ENCODE measurements around the gene CALML6. TPM values are rescaled to one million over a fixed set of nuclear protein-coding genes. Genes with fewer than 3 reads are reported as not detected.
"Not testable (repeated sequence)": the region's sequence is repeated elsewhere in the genome, so short reads cannot be mapped to it uniquely, and the experiment has no call there.

Gene CALML6
- total RNA-seq, 2 donors from 2014 or later = 1.0 to 4.3 TPM

- Histone ChIP-seq H3K27me3 (no peaks in the 10 kb centered on the region), H3K4me1 (peaks cover 43% of the 10 kb centered on the region), H3K36me3 (replicated peaks in 1 of 2; ENCODE audit: insufficient read depth in 1 of 2, low read depth in 2 of 2) (no peaks in the 10 kb centered on the region), H3K27ac (no peak overlapping the region), H3K4me3 (no peak overlapping the region), H3K9me3 (no peaks in the 10 kb centered on the region)
- intact Hi-C loops (cut with DNase I) = loop anchor here (10.0 kb wide), 1 partner anchor 45 kb away; no protein-coding TSS in a partner anchor
- DNase-seq (no peak), ATAC-seq (no peak)
- 92 to 97% methylated on average over 5 of the region's 5 CpGs for WGBS, 2 donors
- TF ChIP-seq POLR2A (IDR thresholded peaks at IDR 0.05) (no peak), CTCF (IDR thresholded peaks at IDR 0.05) (no peak)
Observed at GRCh38 chr1:1879942-1880341, 35.1 kb upstream of the CALML6 start.

GRCh38 chr1:1880617-1881312, 34.3 kb upstream of the CALML6 start:
- Histone ChIP-seq H3K9me3 (no peaks in the 10 kb centered on the region), H3K4me3 (no peak overlapping the region), H3K4me1 (peaks cover 43% of the 10 kb centered on the region), H3K27me3 (no peaks in the 10 kb centered on the region), H3K27ac (no peak overlapping the region), H3K36me3 (replicated peaks in 1 of 2; ENCODE audit: insufficient read depth in 1 of 2, low read depth in 2 of 2) (no peaks in the 10 kb centered on the region)
- intact Hi-C loops (cut with DNase I) = loop anchor here (10.0 kb wide), 1 partner anchor 46 kb away; no protein-coding TSS in a partner anchor
- ATAC-seq (no peak), DNase-seq (no peak)
- TF ChIP-seq CTCF (IDR thresholded peaks at IDR 0.05) = no peak
- TF ChIP-seq POLR2A (IDR thresholded peaks at IDR 0.05) = no peak
- WGBS, 2 donors = 43 to 51% methylated on average over 13 of the region's 13 CpGs

- H3K4me1 ChIP-seq = peaks cover 50% of the 10 kb centered on the region
- 56 to 73% methylated on average over 6 of the region's 6 CpGs for WGBS, 2 donors
- no peak overlapping the region for H3K27ac ChIP-seq
- no peaks in the 10 kb centered on the region for H3K27me3 ChIP-seq
- DNase-seq (peak in 2 of 4 donors; percentile 13 to 21), ATAC-seq (no peak)
- H3K36me3 ChIP-seq (replicated peaks in 1 of 2; ENCODE audit: insufficient read depth in 1 of 2, low read depth in 2 of 2) = no peaks in the 10 kb centered on the region
- no peak overlapping the region for H3K4me3 ChIP-seq
- TF ChIP-seq CTCF (IDR thresholded peaks at IDR 0.05) = no peak
- TF ChIP-seq POLR2A (IDR thresholded peaks at IDR 0.05) = no peak
- intact Hi-C loops (cut with DNase I) = loop anchor here (10.0 kb wide), 1 partner anchor 47 kb away; no protein-coding TSS in a partner anchor
- no peaks in the 10 kb centered on the region for H3K9me3 ChIP-seq
Observed at GRCh38 chr1:1881727-1882126, 33.3 kb upstream of the CALML6 start.

GRCh38 chr1:1883092-1883873, 31.8 kb upstream of the CALML6 start:
- Histone ChIP-seq H3K27me3 (no peaks in the 10 kb centered on the region), H3K4me1 (peaks cover 65% of the 10 kb centered on the region), H3K9me3 (no peaks in the 10 kb centered on the region), H3K27ac (peak overlapping the region in 2 of 4 donors; percentile 7 to 44), H3K36me3 (replicated peaks in 1 of 2; ENCODE audit: insufficient read depth in 1 of 2, low read depth in 2 of 2) (no peaks in the 10 kb centered on the region), H3K4me3 (no peak overlapping the region)
- intact Hi-C loops (cut with DNase I) = loop anchor here (10.0 kb wide), 1 partner anchor 48 kb away; no protein-coding TSS in a partner anchor
- DNase-seq (no peak), ATAC-seq (no peak)
- TF ChIP-seq POLR2A (IDR thresholded peaks at IDR 0.05) (no peak), CTCF (IDR thresholded peaks at IDR 0.05) (no peak)
- WGBS, 2 donors = 54 to 55% methylated on average over 4 of the region's 4 CpGs

GRCh38 chr1:1883890-1884289, 31.2 kb upstream of the CALML6 start:
- not testable (repeated sequence) for ATAC-seq; H3K27me3 ChIP-seq; H3K36me3 ChIP-seq (replicated peaks in 1 of 2; ENCODE audit: insufficient read depth in 1 of 2, low read depth in 2 of 2); H3K9me3 ChIP-seq; H3K4me3 ChIP-seq; DNase-seq; H3K27ac ChIP-seq
- intact Hi-C loops (cut with DNase I) = loop anchor here (10.0 kb wide), 1 partner anchor 49 kb away; no protein-coding TSS in a partner anchor
- WGBS, 2 donors = 78 to 94% methylated on average over 11 of the region's 11 CpGs
- H3K4me1 ChIP-seq = peaks cover 67% of the 10 kb centered on the region

Measured in body of pancreas (tissue), 4 donors.